ENCODE measurements around the gene HADH.
A peak's percentile ranks its signal among the peaks of the same experiment; 100 is the strongest.
"Not testable (repeated sequence)": the region's sequence is repeated elsewhere in the genome, so short reads cannot be mapped to it uniquely, and the experiment has no call there.

The HADH gene

GRCh38 chr4:108031427-108032083 lies 41.9 kb downstream of the HADH start:
- no peak for DNase-seq

- DNase-seq, result no peak
Observed at GRCh38 chr4:108033348-108033747, 43.7 kb downstream of the HADH start.

- no peak for DNase-seq
Observed at GRCh38 chr4:108034565-108034964, 44.9 kb downstream of the HADH start.

- DNase-seq, result no peak
Observed at GRCh38 chr4:108035691-108036090, 46.0 kb downstream of the HADH start.

GRCh38 chr4:108036213-108036612 lies 46.5 kb downstream of the HADH start:
- DNase-seq, result peak in 2 of 5 experiments; percentile 18 to 53

GRCh38 chr4:108037884-108038283 lies 48.2 kb downstream of the HADH start:
- peak in 1 of 5 experiments; percentile 31 for DNase-seq

GRCh38 chr4:108042927-108043326 lies 53.2 kb downstream of the HADH start:
- DNase-seq, result no peak

- DNase-seq, result no peak
Observed at GRCh38 chr4:108043526-108043925, 53.8 kb downstream of the HADH start.

- no peak for DNase-seq
Observed at GRCh38 chr4:108044951-108045686, 55.4 kb downstream of the HADH start.

- DNase-seq, result no peak
Observed at GRCh38 chr4:108045687-108046024, 56.0 kb downstream of the HADH start.

- DNase-seq, result no peak
Observed at GRCh38 chr4:108047199-108047598, 57.5 kb downstream of the HADH start.

GRCh38 chr4:108048157-108048556 lies 58.5 kb downstream of the HADH start:
- no peak for DNase-seq

- no peak for DNase-seq
Observed at GRCh38 chr4:108048997-108049396, 59.3 kb downstream of the HADH start.

GRCh38 chr4:108049406-108049805 lies 59.7 kb downstream of the HADH start:
- peak in 2 of 5 experiments; percentile 19 to 57 for DNase-seq

GRCh38 chr4:108050166-108051111 lies 60.8 kb downstream of the HADH start:
- DNase-seq, result not testable (repeated sequence)

GRCh38 chr4:108051343-108051742 lies 61.7 kb downstream of the HADH start:
- DNase-seq, result no peak

GRCh38 chr4:108052558-108053120 lies 63.0 kb downstream of the HADH start:
- no peak for DNase-seq

GRCh38 chr4:108053251-108053711 lies 63.6 kb downstream of the HADH start:
- no peak for DNase-seq

- DNase-seq, result no peak
Observed at GRCh38 chr4:108054025-108054638, 64.4 kb downstream of the HADH start.

- no peak for DNase-seq
Observed at GRCh38 chr4:108055787-108056186, 66.1 kb downstream of the HADH start.

- no peak for DNase-seq
Observed at GRCh38 chr4:108056418-108056817, 66.7 kb downstream of the HADH start.

GRCh38 chr4:108058685-108059440 lies 69.2 kb downstream of the HADH start:
- DNase-seq, result no peak

Data from T-helper 2 cell (primary cell).